VCaP (cell line): ENCODE measurements around the gene TBCCD1.
"Not testable (repeated sequence)": the region's sequence is repeated elsewhere in the genome, so short reads cannot be mapped to it uniquely, and the experiment has no call there.

Experiments used
- H3K27ac ChIP-seq: fragments of 450-650 bp; 2 replicates; pipeline ENCODE4 v1.5.1; 2017
- TF ChIP-seq, protein P1 (sequence below): fragments of 450-650 bp; conservative IDR thresholded peaks from 2 replicates; pipeline ENCODE4 v1.5.1; 2017; ENCODE audit warnings: mild to moderate bottlenecking, moderate library complexity

Gene TBCCD1

DNA sequence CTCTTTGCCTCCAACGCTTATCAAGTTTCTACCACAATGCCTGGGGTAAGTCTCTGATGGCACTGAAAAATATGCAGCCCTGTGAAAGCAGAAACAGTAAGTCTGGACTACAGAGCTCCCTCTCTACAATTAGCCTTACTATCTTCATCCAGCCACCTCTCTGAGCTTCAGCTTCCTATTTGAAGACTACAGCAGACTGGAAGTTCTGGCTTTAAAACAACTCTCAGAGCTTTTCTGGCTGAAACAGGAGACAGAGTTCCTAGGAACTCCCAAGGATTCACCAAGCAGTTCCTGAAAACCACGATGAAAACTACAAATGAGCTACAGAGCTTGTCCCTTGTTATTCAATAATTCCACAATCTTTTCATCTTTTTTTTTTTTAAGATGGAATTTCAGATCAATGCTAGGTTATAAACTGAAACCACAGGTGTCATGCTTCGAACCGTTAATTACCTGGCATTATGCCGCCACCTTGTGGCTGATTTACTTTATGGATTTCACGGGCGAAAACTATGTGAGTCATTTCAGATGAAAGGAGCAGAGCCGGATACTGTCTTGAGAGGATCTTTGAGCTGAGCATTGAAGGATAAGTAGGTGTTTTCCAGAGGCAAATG, 26.8 kb downstream of the TBCCD1 start:
- peak overlapping the region; percentile 54; the same call in 1 of the 2 replicates for H3K27ac ChIP-seq
- TF ChIP-seq, protein P1, sequence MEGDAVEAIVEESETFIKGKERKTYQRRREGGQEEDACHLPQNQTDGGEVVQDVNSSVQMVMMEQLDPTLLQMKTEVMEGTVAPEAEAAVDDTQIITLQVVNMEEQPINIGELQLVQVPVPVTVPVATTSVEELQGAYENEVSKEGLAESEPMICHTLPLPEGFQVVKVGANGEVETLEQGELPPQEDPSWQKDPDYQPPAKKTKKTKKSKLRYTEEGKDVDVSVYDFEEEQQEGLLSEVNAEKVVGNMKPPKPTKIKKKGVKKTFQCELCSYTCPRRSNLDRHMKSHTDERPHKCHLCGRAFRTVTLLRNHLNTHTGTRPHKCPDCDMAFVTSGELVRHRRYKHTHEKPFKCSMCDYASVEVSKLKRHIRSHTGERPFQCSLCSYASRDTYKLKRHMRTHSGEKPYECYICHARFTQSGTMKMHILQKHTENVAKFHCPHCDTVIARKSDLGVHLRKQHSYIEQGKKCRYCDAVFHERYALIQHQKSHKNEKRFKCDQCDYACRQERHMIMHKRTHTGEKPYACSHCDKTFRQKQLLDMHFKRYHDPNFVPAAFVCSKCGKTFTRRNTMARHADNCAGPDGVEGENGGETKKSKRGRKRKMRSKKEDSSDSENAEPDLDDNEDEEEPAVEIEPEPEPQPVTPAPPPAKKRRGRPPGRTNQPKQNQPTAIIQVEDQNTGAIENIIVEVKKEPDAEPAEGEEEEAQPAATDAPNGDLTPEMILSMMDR: peak; percentile 76

DNA sequence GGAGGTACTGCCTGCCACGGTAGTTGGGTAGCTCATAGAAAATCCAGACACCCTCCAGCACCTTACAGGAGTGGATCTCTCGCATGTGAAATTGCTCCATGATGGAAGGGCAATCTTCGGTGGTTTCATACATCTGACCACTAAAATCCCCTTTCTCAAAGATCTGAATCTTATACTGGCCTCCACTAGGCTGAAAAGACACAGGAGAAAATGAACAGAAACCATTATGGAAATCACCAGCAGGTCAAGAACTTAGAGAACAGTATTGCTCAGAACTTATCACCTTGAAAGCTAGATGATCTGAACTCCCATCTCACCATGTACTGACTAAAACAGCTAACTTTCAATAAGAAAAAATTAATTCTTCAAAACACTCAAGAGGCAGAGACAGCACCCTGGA, 28.4 kb downstream of the TBCCD1 start:
- TF ChIP-seq, protein P1: no peak
- no peak overlapping the region for H3K27ac ChIP-seq

DNA sequence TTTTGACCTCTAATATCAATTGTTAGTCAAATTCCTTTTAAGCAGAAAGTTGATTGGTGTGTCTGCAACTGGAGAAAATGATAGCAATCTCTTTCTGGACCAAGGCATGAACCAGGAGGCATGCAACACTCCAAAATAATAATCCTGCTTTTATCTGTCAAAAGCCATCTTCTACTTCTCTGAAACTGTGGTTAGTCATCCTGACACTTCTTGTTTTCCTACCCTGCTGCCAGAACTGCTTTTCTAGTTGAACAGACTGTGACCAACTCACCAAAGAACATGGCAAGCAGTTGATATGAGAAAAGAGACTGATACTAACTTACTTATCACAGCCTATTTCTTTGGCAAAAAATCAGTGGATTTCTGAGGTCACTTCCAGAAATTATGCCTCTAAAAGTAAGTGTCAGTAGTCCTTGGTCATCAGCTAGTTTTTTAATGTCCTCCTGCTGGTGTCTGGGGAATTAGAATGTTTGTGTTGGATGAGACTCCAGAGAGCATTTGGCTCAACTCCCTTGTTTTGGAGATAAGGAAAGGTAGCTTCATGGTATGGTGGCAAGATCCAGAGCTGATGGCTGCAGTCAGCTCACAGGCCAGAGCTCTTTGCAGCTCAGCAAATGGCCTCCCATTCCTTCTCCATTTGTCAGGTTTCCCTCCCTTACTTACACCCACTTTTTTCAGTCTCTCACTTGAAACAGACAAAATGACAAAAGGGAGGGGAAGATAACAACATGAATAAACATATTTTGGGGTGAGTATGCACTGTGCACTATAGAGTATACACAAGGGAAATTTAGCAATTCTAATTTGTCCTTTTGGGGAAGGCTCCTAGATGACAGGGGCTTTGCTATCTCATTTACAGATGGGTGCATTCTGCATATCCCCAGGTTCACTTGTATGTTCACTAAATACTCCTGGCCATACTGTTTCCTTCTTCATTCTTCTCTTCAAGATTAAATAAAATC, 30.0 kb downstream of the TBCCD1 start:
- H3K27ac ChIP-seq: peak overlapping the region; percentile 65
- TF ChIP-seq, protein P1: no peak

DNA sequence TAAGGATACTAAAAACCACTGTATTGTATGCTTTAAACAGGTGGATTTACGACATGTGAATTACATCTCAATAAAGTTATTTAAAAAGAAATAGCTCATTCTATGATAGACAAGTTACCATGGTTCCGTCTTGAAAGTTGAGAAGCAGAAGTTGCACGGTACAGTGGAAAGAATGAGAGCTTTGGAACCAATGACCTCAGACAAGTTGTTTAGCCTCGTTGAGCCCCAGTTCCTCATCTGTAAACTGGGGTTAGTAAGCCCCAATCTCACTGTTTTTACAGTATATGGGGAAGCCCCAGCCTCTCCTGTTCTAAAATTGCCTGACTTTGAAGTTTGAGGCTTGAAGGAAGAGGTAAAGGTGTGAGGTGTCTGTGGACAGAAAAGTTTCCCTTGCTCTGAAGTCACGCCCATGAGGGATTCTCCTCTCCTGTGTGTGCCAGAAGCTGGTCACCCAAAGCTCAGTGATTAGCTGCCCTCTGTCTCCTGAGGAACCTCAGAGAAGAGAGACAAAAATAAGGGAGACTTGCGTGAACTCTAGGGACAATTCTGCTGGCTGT, 32.9 kb downstream of the TBCCD1 start:
- TF ChIP-seq, protein P1: no peak
- no peak overlapping the region for H3K27ac ChIP-seq

DNA sequence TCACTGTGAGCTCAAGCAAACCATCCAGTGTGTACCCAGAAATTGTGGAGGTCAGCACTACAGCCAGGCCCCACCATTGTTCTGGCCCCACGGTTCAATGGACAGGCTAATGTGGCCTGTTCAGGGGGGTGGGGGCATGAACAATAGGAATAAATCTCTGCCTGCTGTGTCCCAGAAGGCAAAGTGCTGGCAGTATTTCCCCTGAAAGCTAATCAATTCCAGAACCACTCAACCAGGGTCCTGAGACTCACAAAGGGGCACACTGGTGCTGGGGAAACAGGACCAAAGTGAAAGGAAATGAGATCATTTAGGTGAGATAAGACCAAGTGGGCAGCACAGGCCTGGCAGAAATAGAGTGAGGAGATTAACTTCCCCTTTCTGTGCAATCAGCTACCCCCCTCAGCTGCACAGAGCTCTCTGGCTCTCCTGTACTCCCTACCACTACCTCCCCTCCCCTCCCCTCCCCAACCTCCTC, 34.5 kb downstream of the TBCCD1 start:
- H3K27ac ChIP-seq: no peak overlapping the region
- TF ChIP-seq, protein P1: no peak

DNA sequence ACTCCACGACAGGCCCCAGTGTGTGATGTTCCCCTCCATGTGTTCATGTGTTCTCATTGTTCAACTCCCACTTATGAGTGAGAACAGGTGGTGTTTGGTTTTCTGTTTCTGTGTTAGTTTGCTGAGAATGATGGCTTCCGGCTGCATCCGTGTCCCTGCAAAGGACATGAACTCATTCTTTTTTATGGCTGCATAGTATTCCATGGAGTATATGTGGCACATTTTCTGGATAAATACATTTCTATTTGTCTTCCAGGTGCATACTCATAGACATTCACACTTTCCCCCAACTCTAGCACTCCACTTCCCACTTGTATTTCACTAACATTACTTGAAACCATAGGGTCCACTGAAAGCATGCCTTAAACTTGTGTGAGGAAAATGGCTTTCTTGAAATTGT, 35.4 kb downstream of the TBCCD1 start:
- H3K27ac ChIP-seq: not testable (repeated sequence)

DNA sequence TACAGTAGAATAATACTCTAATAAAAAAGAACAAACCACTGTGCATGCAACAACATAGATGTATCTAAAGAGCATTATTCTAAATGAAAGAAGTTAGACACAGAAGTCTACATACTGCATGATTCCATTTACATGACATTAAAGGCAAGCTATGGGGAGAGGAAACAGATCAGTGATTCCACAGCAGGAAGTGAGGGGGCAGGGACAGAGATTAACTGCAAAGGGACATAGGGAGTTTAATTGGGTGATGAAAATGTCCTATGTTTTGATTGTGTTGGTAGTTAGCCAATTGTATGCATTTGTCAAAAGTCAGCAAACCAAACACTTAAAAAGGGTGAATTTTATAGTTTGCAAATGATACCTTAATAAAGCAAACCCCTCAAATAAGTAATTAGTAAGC, 36.7 kb downstream of the TBCCD1 start:
- no peak overlapping the region for H3K27ac ChIP-seq

More for the DNA sequence above, 36.7 kb downstream of the TBCCD1 start:
- TF ChIP-seq, protein P1: no peak
